Neural progenitor cell (in vitro differentiated cells): Measurements from ENCODE around the gene UNC5B. TPM values are rescaled to one million over a fixed set of nuclear protein-coding genes. Genes with fewer than 3 reads are reported as not detected.

Experiments used
- DNase-seq: peaks from one replicate; pipeline ENCODE4 v3.0.0-alpha.2; 2016; ENCODE audit warnings: low spot score
- H2AFZ ChIP-seq: fragments of 200-600 bp; sonication (generic); replicated peaks from 2 replicates; pipeline ENCODE4 v1.6.1; 2016; ENCODE audit warnings: antibody characterized with exemption
- H3F3A ChIP-seq: fragments of 200-600 bp; sonication (generic); 2 replicates; pipeline ENCODE4 v1.6.1; 2016; ENCODE audit warnings: antibody characterized with exemption, low read depth
- H3K27ac ChIP-seq: fragments of 200-600 bp; sonication (generic); 2 replicates; pipeline ENCODE4 v1.5.1; 2016; ENCODE audit warnings: mild to moderate bottlenecking
- H3K27me3 ChIP-seq: fragments of 200-600 bp; sonication (generic); 2 replicates; pipeline ENCODE4 v1.6.1; 2016; ENCODE audit warnings: mild to moderate bottlenecking, moderate library complexity
- H3K36me3 ChIP-seq: fragments of 200-600 bp; sonication (generic); 2 replicates; pipeline ENCODE4 v1.5.1; 2016
- H3K4me1 ChIP-seq: fragments of 200-600 bp; sonication (generic); 2 replicates; pipeline ENCODE4 v1.6.1; 2016; ENCODE audit warnings: mixed run types
- H3K4me2 ChIP-seq: fragments of 200-600 bp; sonication (generic); 2 replicates; pipeline ENCODE4 v1.6.1; 2016
- H3K4me3 ChIP-seq: fragments of 200-600 bp; sonication (generic); 2 replicates; pipeline ENCODE4 v1.5.1; 2016
- H3K79me2 ChIP-seq: fragments of 200-600 bp; sonication (generic); 2 replicates; pipeline ENCODE4 v1.6.1; 2016; ENCODE audit warnings: low read depth
- H3K9ac ChIP-seq: fragments of 200-600 bp; sonication (generic); 2 replicates; pipeline ENCODE4 v1.6.1; 2016
- H3K9me3 ChIP-seq: fragments of 200-600 bp; sonication (generic); 2 replicates; pipeline ENCODE4 v1.5.1; 2016; ENCODE audit warnings: low read depth
- H4K20me1 ChIP-seq: fragments of 200-600 bp; sonication (generic); 2 replicates; pipeline ENCODE4 v1.6.1; 2016; ENCODE audit warnings: low read depth
- H3K27ac Mint-ChIP-seq: 3 replicates; pipeline ENCODE4 v1.8.0; 2021; ENCODE audit warnings: mixed read lengths
- H3K27me3 Mint-ChIP-seq: 2 replicates; pipeline ENCODE4 v1.8.0; 2022; ENCODE audit warnings: low read depth, mild to moderate bottlenecking, inconsistent platforms, moderate library complexity, mixed read lengths; ENCODE audit not compliant: insufficient read depth
- H3K36me3 Mint-ChIP-seq: 3 replicates; pipeline ENCODE4 v1.8.0; 2021; ENCODE audit warnings: mixed read lengths
- H3K4me1 Mint-ChIP-seq: 3 replicates; pipeline ENCODE4 v1.8.0; 2021; ENCODE audit warnings: mixed read lengths
- H3K4me3 Mint-ChIP-seq: 3 replicates; pipeline ENCODE4 v1.8.0; 2021; ENCODE audit warnings: mild to moderate bottlenecking, moderate library complexity, mixed read lengths
- H3K9me3 Mint-ChIP-seq: 3 replicates; pipeline ENCODE4 v1.8.0; 2020; ENCODE audit warnings: mixed read lengths
- CTCF ChIP-seq: fragments of 200-600 bp; sonication (generic); IDR thresholded peaks from 2 replicates; pipeline ENCODE4 v1.5.1; 2017; ENCODE audit warnings: antibody characterized with exemption, mild to moderate bottlenecking
- EZH2 ChIP-seq: fragments of 200-600 bp; sonication (generic); IDR thresholded peaks from 2 replicates; pipeline ENCODE4 v1.6.1; 2017; ENCODE audit warnings: antibody characterized with exemption, mild to moderate bottlenecking, moderate library complexity
- EZH2phosphoT487 ChIP-seq: fragments of 200-600 bp; sonication (generic); IDR thresholded peaks from 2 replicates; pipeline ENCODE4 v1.6.1; 2017; ENCODE audit warnings: antibody characterized with exemption
- total RNA-seq: library from RNA; depleted of rRNA; stranded (reverse); fragments of >200 nt; gene quantifications from 2 replicates; pipeline ENCODE4 v1.2.3, GENCODE V29; 2015; ENCODE audit warnings: low replicate concordance

Gene UNC5B
- total RNA-seq, 1 donor from 2014 or later, result 3.3 TPM

- H3F3A ChIP-seq, result no peaks in the 10 kb centered on the region
- no peaks in the 10 kb centered on the region for H3K36me3 Mint-ChIP-seq
- H3K27me3 Mint-ChIP-seq, result peaks cover 5% of the 10 kb centered on the region
- no peak for DNase-seq
- no peak overlapping the region for H2AFZ ChIP-seq
- H3K4me3 ChIP-seq, result no peak overlapping the region
- H3K36me3 ChIP-seq, result no peaks in the 10 kb centered on the region
- no peak overlapping the region for H3K4me2 ChIP-seq
- no peaks in the 10 kb centered on the region for H4K20me1 ChIP-seq
- H3K9ac ChIP-seq, result no peak overlapping the region
- TF ChIP-seq EZH2phosphoT487 (no peak), EZH2 (no peak), CTCF (no peak)
- H3K27ac Mint-ChIP-seq, result no peak overlapping the region
- peaks cover 11% of the 10 kb centered on the region for H3K4me1 Mint-ChIP-seq
- no peaks in the 10 kb centered on the region for H3K27me3 ChIP-seq
- H3K4me3 Mint-ChIP-seq, result no peak overlapping the region
- H3K27ac ChIP-seq, result no peak overlapping the region
- H3K4me1 ChIP-seq, result no peaks in the 10 kb centered on the region
- H3K9me3 ChIP-seq, result no peaks in the 10 kb centered on the region
- no peaks in the 10 kb centered on the region for H3K9me3 Mint-ChIP-seq
- no peaks in the 10 kb centered on the region for H3K79me2 ChIP-seq
These were observed 90.1 kb downstream of the UNC5B start for GRCh38 chr10:71302451-71302850.

GRCh38 chr10:71302874-71303568 lies 90.7 kb downstream of the UNC5B start:
- TF ChIP-seq EZH2 (no peak), CTCF (peak; percentile 62)
- no peak overlapping the region for H3K4me3 ChIP-seq
- peaks cover 3% of the 10 kb centered on the region for H3K27me3 Mint-ChIP-seq
- H3K27ac ChIP-seq, result no peak overlapping the region
- no peaks in the 10 kb centered on the region for H3K79me2 ChIP-seq
- H3K4me2 ChIP-seq, result no peak overlapping the region
- DNase-seq, result peak; percentile 77
- H3K36me3 Mint-ChIP-seq, result no peaks in the 10 kb centered on the region
- H3K9me3 ChIP-seq, result no peaks in the 10 kb centered on the region
- H3K9ac ChIP-seq, result no peak overlapping the region
- no peaks in the 10 kb centered on the region for H3K9me3 Mint-ChIP-seq
- H3K4me3 Mint-ChIP-seq, result peak overlapping the region; percentile 16
- peaks cover 11% of the 10 kb centered on the region for H3K4me1 Mint-ChIP-seq
- peak overlapping the region; percentile 58 for H2AFZ ChIP-seq
- no peaks in the 10 kb centered on the region for H3K4me1 ChIP-seq
- H3K27ac Mint-ChIP-seq, result no peak overlapping the region
- H4K20me1 ChIP-seq, result no peaks in the 10 kb centered on the region
- no peaks in the 10 kb centered on the region for H3K27me3 ChIP-seq
- no peaks in the 10 kb centered on the region for H3K36me3 ChIP-seq
- H3F3A ChIP-seq, result no peaks in the 10 kb centered on the region

- no peaks in the 10 kb centered on the region for H4K20me1 ChIP-seq
- H3K36me3 Mint-ChIP-seq, result no peaks in the 10 kb centered on the region
- no peaks in the 10 kb centered on the region for H3K9me3 ChIP-seq
- H3K9me3 Mint-ChIP-seq, result no peaks in the 10 kb centered on the region
- H3K4me1 ChIP-seq, result no peaks in the 10 kb centered on the region
- H3K4me3 ChIP-seq, result no peak overlapping the region
- no peaks in the 10 kb centered on the region for H3K27me3 ChIP-seq
- no peak overlapping the region for H3K9ac ChIP-seq
- H3F3A ChIP-seq, result no peaks in the 10 kb centered on the region
- H3K4me1 Mint-ChIP-seq, result peaks cover 10% of the 10 kb centered on the region
- H3K36me3 ChIP-seq, result no peaks in the 10 kb centered on the region
- DNase-seq, result no peak
- TF ChIP-seq EZH2 (no peak), EZH2phosphoT487 (no peak), CTCF (no peak)
- H3K79me2 ChIP-seq, result no peaks in the 10 kb centered on the region
- peak overlapping the region; percentile 58 for H2AFZ ChIP-seq
- H3K27me3 Mint-ChIP-seq, result peaks cover 2% of the 10 kb centered on the region
- H3K4me2 ChIP-seq, result no peak overlapping the region
- H3K27ac ChIP-seq, result no peak overlapping the region
- no peak overlapping the region for H3K27ac Mint-ChIP-seq
- no peak overlapping the region for H3K4me3 Mint-ChIP-seq
These were observed 91.2 kb downstream of the UNC5B start for GRCh38 chr10:71303569-71303907.
